ENCODE data around the gene UBAC1. TPM values are rescaled to one million over a fixed set of nuclear protein-coding genes. Genes with fewer than 3 reads are reported as not detected.

UBAC1 gene
- polyA plus RNA-seq, 1 of the 3 experiments (the other 2 are of a cell fraction): 67.7 TPM

GRCh38 chr9:135950135-135950682 lies 11.0 kb downstream of the UBAC1 start (continued):
- no peak for TF ChIP-seq ZBTB33 (IDR thresholded peaks at IDR 0.05; ENCODE audit: borderline replicate concordance, low read depth)
- no peak for TF ChIP-seq RFX5 (IDR thresholded peaks at IDR 0.05; ENCODE audit: low read length)
- TF ChIP-seq NFIC (IDR thresholded peaks at IDR 0.05; ENCODE audit: borderline replicate concordance): no peak
- TF ChIP-seq FOSL2 (IDR thresholded peaks at IDR 0.05; ENCODE audit: borderline replicate concordance, low read depth): no peak
- no peak for TF ChIP-seq RAD21 (IDR thresholded peaks at IDR 0.05; ENCODE audit: low read length)
- no peak for TF ChIP-seq GABPA (IDR thresholded peaks at IDR 0.05; ENCODE audit: low read depth)
- no peak for TF ChIP-seq SIN3A (IDR thresholded peaks at IDR 0.05; ENCODE audit: borderline replicate concordance, low read depth, low read length)
- TF ChIP-seq PBX3 (IDR thresholded peaks at IDR 0.05): no peak
- TF ChIP-seq REST (IDR thresholded peaks at IDR 0.05; ENCODE audit: low read depth, low read length): no peak
- TF ChIP-seq SMC3 (IDR thresholded peaks at IDR 0.05; ENCODE audit: low read depth, low read length): no peak

- no peak overlapping the region for H3K4me3 ChIP-seq (ENCODE audit: low read depth in 2 of 2, low read length in 1 of 2)
- H3K9me2 ChIP-seq: no peaks in the 10 kb centered on the region
- H3K79me2 ChIP-seq (ENCODE audit: insufficient read depth): peaks cover 6% of the 10 kb centered on the region; the same call in 1 of the 2 replicates
- H3K27ac ChIP-seq (ENCODE audit: low read depth in 2 of 2, low read length in 1 of 2): no peak overlapping the region
- H3K4me1 ChIP-seq (ENCODE audit: control insufficient read depth in 1 of 2, insufficient read depth in 2 of 2, low read depth in 1 of 2, low read length in 1 of 2): no peaks in the 10 kb centered on the region
- no peak for DNase-seq
- WGBS (ENCODE audit: low lambda C conversion rate): 96% methylated on average over 23 of the region's 26 CpGs
- H3K27me3 ChIP-seq (ENCODE audit: insufficient read depth): no peaks in the 10 kb centered on the region
- H3K4me2 ChIP-seq: no peak overlapping the region
- H4K20me1 ChIP-seq (ENCODE audit: insufficient read depth): no peaks in the 10 kb centered on the region
- peaks cover 6 to 55% of the 10 kb centered on the region in 2 experiments for H3K36me3 ChIP-seq (replicated peaks in 1 of 2; ENCODE audit: control insufficient read depth in 1 of 2, insufficient read depth in 2 of 2, low read length in 1 of 2)
- H3F3A ChIP-seq (replicated peaks; ENCODE audit: insufficient read depth): peaks cover 4% of the 10 kb centered on the region
- no peak overlapping the region for H2AFZ ChIP-seq (ENCODE audit: low read depth)
- no peak overlapping the region for H3K9ac ChIP-seq
- ChIA-PET CTCF (interaction anchor here (1.0 to 1.4 kb wide), 3 partner anchors 8 to 173 kb away, joined by 3 to 4 read pairs (median 3); no protein-coding TSS in a partner anchor), POLR2A (no interaction called here)
- H3K9me3 ChIP-seq: no peaks in the 10 kb centered on the region
- no peak for TF ChIP-seq RXRA (IDR thresholded peaks at IDR 0.05; ENCODE audit: borderline replicate concordance, low read depth)
- TF ChIP-seq USF2 (IDR thresholded peaks at IDR 0.05; ENCODE audit: borderline replicate concordance, low read depth, low read length): no peak
- TF ChIP-seq MXI1 (IDR thresholded peaks at IDR 0.05; ENCODE audit: low read depth, low read length): no peak
- TF ChIP-seq PBX3 (IDR thresholded peaks at IDR 0.05): no peak
- TF ChIP-seq SIN3A (IDR thresholded peaks at IDR 0.05; ENCODE audit: borderline replicate concordance, low read depth, low read length): no peak
- no peak for TF ChIP-seq EZH2phosphoT487 (IDR thresholded peaks at IDR 0.05; ENCODE audit: borderline replicate concordance, low read depth)
- no peak for TF ChIP-seq GABPA (IDR thresholded peaks at IDR 0.05; ENCODE audit: low read depth)
- TF ChIP-seq CTCF (IDR thresholded peaks at IDR 0.05): no peak
- TF ChIP-seq MAX (IDR thresholded peaks at IDR 0.05; ENCODE audit: low read depth): no peak
- TF ChIP-seq ELF1 (IDR thresholded peaks at IDR 0.05): no peak
- no peak for TF ChIP-seq FOXM1 (IDR thresholded peaks at IDR 0.05; ENCODE audit: low read depth)
Measured at GRCh38 chr9:135949501-135950134, 11.6 kb downstream of the UBAC1 start.

Data from SK-N-SH (cell line).